Mesothelial cell of epicardium (in vitro differentiated cells): ENCODE measurements around the gene USP43. TPM values are rescaled to one million over a fixed set of nuclear protein-coding genes. Genes with fewer than 3 reads are reported as not detected.

Source experiments
- DNase-seq, 2 experiments: peaks; one replicate each; pipeline ENCODE4 v3.0.0; 2021; ENCODE audit warnings: low spot score in 2 of 2; ENCODE audit not compliant: unreplicated experiment in 2 of 2
- H3K27ac Mint-ChIP-seq: 2 replicates; pipeline ENCODE4 v1.8.0; 2021; ENCODE audit warnings: mixed read lengths
- H3K27me3 Mint-ChIP-seq: 2 replicates; pipeline ENCODE4 v1.8.0; 2021; ENCODE audit warnings: low read depth, mixed read lengths
- H3K36me3 Mint-ChIP-seq: 2 replicates; pipeline ENCODE4 v1.8.0; 2021; ENCODE audit warnings: mixed read lengths
- H3K4me1 Mint-ChIP-seq: 2 replicates; pipeline ENCODE4 v1.8.0; 2021; ENCODE audit warnings: mixed read lengths
- H3K4me3 Mint-ChIP-seq: 2 replicates; pipeline ENCODE4 v1.8.0; 2021; ENCODE audit warnings: mild to moderate bottlenecking, moderate library complexity, mixed read lengths
- H3K9me3 Mint-ChIP-seq: 2 replicates; pipeline ENCODE4 v1.8.0; 2021; ENCODE audit warnings: mixed read lengths
- CTCF ChIP-seq: fragments of 200-600 bp; sonication (generic); IDR thresholded peaks from one replicate; pipeline ENCODE4 v1.5.0; 2021; ENCODE audit warnings: antibody characterized with exemption; ENCODE audit not compliant: unreplicated experiment
- total RNA-seq: library from RNA; stranded (reverse); gene quantifications from 3 replicates; pipeline ENCODE4 v1.2.1, GENCODE V29; 2021

Gene USP43
- total RNA-seq, 1 donor from 2014 or later = 8.9 TPM

GRCh38 chr17:9703781-9704082 is 58.4 kb downstream of the USP43 start:
- Mint-ChIP-seq H3K9me3 (peaks cover 6% of the 10 kb centered on the region), H3K27me3 (no peaks in the 10 kb centered on the region), H3K4me1 (no peaks in the 10 kb centered on the region), H3K27ac (no peak overlapping the region), H3K4me3 (no peak overlapping the region), H3K36me3 (peaks cover 11% of the 10 kb centered on the region)
- TF ChIP-seq CTCF = no peak
- DNase-seq = no peak

- Mint-ChIP-seq H3K27ac (no peak overlapping the region), H3K27me3 (no peaks in the 10 kb centered on the region), H3K4me1 (no peaks in the 10 kb centered on the region), H3K4me3 (no peak overlapping the region), H3K9me3 (peaks cover 6% of the 10 kb centered on the region), H3K36me3 (peaks cover 8% of the 10 kb centered on the region)
- no peak for DNase-seq
- TF ChIP-seq CTCF = no peak
These were observed 60.4 kb downstream of the USP43 start for GRCh38 chr17:9705745-9706144.

- no peak for TF ChIP-seq CTCF
- Mint-ChIP-seq H3K4me1 (no peaks in the 10 kb centered on the region), H3K27ac (no peak overlapping the region), H3K4me3 (no peak overlapping the region), H3K27me3 (no peaks in the 10 kb centered on the region), H3K36me3 (peaks cover 21% of the 10 kb centered on the region), H3K9me3 (peaks cover 8% of the 10 kb centered on the region)
- DNase-seq = no peak
These were observed 62.6 kb downstream of the USP43 start for GRCh38 chr17:9707948-9708347.

GRCh38 chr17:9714801-9715200 is 69.5 kb downstream of the USP43 start:
- no peak overlapping the region for H3K4me3 Mint-ChIP-seq
- H3K36me3 Mint-ChIP-seq = peaks cover 25% of the 10 kb centered on the region
- H3K9me3 Mint-ChIP-seq = peaks cover 9% of the 10 kb centered on the region
- TF ChIP-seq CTCF = no peak
- H3K27ac Mint-ChIP-seq = no peak overlapping the region
- no peaks in the 10 kb centered on the region for H3K27me3 Mint-ChIP-seq
- no peaks in the 10 kb centered on the region for H3K4me1 Mint-ChIP-seq
- DNase-seq = no peak

- Mint-ChIP-seq H3K4me3 (no peak overlapping the region), H3K9me3 (peaks cover 9% of the 10 kb centered on the region), H3K27me3 (no peaks in the 10 kb centered on the region), H3K36me3 (peaks cover 25% of the 10 kb centered on the region), H3K27ac (no peak overlapping the region), H3K4me1 (no peaks in the 10 kb centered on the region)
- TF ChIP-seq CTCF = no peak
- no peak for DNase-seq
These were observed 70.2 kb downstream of the USP43 start for GRCh38 chr17:9715503-9716016.

GRCh38 chr17:9725575-9725974 is 80.3 kb downstream of the USP43 start:
- Mint-ChIP-seq H3K27ac (no peak overlapping the region), H3K4me1 (no peaks in the 10 kb centered on the region), H3K9me3 (no peaks in the 10 kb centered on the region), H3K4me3 (no peak overlapping the region), H3K27me3 (no peaks in the 10 kb centered on the region), H3K36me3 (peaks cover 1% of the 10 kb centered on the region)
- no peak for TF ChIP-seq CTCF
- no peak for DNase-seq
